SU-DHL-6 (cell line): ENCODE data around the gene MOV10.
"Not testable (repeated sequence)": the region's sequence is repeated elsewhere in the genome, so short reads cannot be mapped to it uniquely, and the experiment has no call there.

Experiments used
- EZH2phosphoT487 ChIP-seq: fragments of 200-600 bp; sonication (generic), shearing (Covaris generic); conservative IDR thresholded peaks from 2 replicates; pipeline ENCODE4 v1.6.1; 2018; ENCODE audit warnings: mild to moderate bottlenecking, antibody characterized with exemption, low read length, moderate library complexity, mixed read lengths
- TF ChIP-seq, protein P1 (sequence below): fragments of 200-600 bp; sonication (generic); IDR thresholded peaks from one replicate; pipeline ENCODE4 v1.5.1; 2017; ENCODE audit warnings: antibody characterized with exemption, mild to moderate bottlenecking, low read length, moderate library complexity; ENCODE audit not compliant: insufficient read depth, poor library complexity, severe bottlenecking

DNA sequence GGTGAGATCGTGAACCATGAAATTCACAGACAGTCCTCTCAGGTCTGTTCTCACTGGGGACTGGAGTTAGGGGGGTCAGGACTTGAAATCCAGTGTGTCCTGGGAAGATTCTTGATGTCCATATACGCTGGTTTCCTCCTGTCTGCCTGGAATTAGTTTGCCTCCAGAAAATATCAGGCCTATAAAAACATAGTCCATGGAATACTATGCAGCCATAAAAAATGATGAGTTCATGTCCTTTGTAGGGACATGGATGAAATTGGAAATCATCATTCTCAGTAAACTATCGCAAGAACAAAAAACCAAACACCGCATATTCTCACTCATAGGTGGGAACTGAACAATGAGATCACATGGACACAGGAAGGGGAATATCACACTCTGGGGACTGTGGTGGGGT is 49.8 kb downstream of the MOV10 start:
- TF ChIP-seq, protein P1, sequence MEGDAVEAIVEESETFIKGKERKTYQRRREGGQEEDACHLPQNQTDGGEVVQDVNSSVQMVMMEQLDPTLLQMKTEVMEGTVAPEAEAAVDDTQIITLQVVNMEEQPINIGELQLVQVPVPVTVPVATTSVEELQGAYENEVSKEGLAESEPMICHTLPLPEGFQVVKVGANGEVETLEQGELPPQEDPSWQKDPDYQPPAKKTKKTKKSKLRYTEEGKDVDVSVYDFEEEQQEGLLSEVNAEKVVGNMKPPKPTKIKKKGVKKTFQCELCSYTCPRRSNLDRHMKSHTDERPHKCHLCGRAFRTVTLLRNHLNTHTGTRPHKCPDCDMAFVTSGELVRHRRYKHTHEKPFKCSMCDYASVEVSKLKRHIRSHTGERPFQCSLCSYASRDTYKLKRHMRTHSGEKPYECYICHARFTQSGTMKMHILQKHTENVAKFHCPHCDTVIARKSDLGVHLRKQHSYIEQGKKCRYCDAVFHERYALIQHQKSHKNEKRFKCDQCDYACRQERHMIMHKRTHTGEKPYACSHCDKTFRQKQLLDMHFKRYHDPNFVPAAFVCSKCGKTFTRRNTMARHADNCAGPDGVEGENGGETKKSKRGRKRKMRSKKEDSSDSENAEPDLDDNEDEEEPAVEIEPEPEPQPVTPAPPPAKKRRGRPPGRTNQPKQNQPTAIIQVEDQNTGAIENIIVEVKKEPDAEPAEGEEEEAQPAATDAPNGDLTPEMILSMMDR, result not testable (repeated sequence)
- TF ChIP-seq EZH2phosphoT487, result not testable (repeated sequence)
